ENCODE results near the gene DNAJB7. TPM values are rescaled to one million over a fixed set of nuclear protein-coding genes. Genes with fewer than 3 reads are reported as not detected.

Gene DNAJB7
- total and polyA plus RNA-seq, 2 donors (not counting 3 experiments of a cell fraction or from before 2014, with no cell fraction given): not detected

DNA sequence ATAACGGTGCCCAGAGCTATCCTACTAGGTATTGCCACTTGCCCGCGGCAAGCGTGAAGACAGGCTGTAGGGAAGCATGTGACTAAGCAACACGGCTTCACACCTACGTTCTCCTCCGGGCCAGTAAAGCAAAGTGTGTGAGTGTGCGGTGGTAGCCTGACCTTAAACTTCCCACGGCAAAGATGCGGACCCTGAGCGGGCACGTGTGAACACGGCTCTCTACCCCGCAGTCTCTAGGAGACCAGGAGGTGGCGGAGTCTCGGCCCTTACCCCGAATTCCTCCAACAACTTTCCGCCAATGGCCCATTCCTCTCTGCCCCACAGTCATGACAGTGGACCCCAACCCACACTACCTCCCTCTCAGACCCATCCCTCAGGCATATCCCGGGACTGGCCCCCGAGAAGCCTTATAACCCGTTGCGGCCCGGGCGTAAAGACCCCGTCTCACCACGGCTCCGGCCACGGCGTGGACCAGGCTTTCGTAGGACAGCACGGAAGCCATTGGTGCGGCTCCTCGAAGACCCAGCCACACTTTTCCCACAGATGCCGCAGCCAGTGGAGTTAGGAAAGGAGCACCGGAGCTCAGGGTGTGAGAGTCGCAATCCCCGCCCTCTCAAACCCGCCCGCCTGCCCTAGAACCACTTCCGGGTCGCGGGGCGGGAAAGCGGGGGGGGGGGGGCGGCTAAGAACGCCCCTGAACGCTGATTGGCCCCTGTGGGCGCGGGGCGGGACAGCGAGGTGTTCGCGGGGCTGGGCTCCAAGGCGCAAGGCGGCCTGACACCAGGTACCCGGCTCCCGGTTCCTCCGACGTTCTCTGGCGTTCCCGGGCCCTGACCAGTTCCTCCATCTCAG, 42.9 kb downstream of the DNAJB7 start, which contains the start of gene SLC25A17:
SLC25A17 (minus strand) TSS at position 600 of the 852 bp plus-strand sequence; CDS start at position 502, 98 bp downstream.
- Histone ChIP-seq H2AFZ (ENCODE audit: low read depth, low read length) (peak within 1 kb of the TSS; percentile 95), H3K4me3 (replicated peaks in 1 of 3; ENCODE audit: insufficient read depth in 1 of 3, low read depth in 1 of 3, low read length in 3 of 3) (peak within 1 kb of the TSS; percentile 80 to 95 (median 83)), H3K9ac (replicated peaks; ENCODE audit: extremely low read depth, insufficient read depth, low read length) (peak within 1 kb of the TSS; percentile 81), H3K4me2 (ENCODE audit: insufficient read depth, low read length) (peak within 1 kb of the TSS; percentile 98), H3K27me3 (ENCODE audit: control insufficient read depth in 2 of 2, insufficient read depth in 2 of 2, low read length in 2 of 2) (no peaks in the 10 kb centered on the region), H3K4me1 (ENCODE audit: control insufficient read depth, extremely low read depth, insufficient read depth, low read length) (peaks cover 15% of the 10 kb centered on the region), H4K20me1 (replicated peaks; ENCODE audit: control insufficient read depth, extremely low read depth, insufficient read depth, low read length) (no peaks in the 10 kb centered on the region), H3K36me3 (ENCODE audit: control insufficient read depth in 2 of 2, extremely low read depth in 1 of 2, insufficient read depth in 2 of 2, low read length in 2 of 2) (no peaks in the 10 kb centered on the region), H3K27ac (ENCODE audit: insufficient read depth, low read depth, low read length) (peak within 1 kb of the TSS; percentile 46), H3K9me1 (replicated peaks; ENCODE audit: control insufficient read depth, extremely low read depth, insufficient read depth, low read length) (no peaks in the 10 kb centered on the region), H3K9me3 (replicated peaks; ENCODE audit: control insufficient read depth, insufficient read depth, low read length) (no peaks in the 10 kb centered on the region), H3K79me2 (ENCODE audit: control insufficient read depth, insufficient read depth, low read length) (peaks cover 39% of the 10 kb centered on the region)
- intact Hi-C loops (cut with micrococcal nuclease): loop anchor here (2.0 kb wide), 2 partner anchors 38 to 136 kb away; partner anchors contain the start of genes ST13 and XPNPEP3
- no TSS peak for BruUV-seq (replicated peaks)
- DNase-seq (ENCODE audit: low read depth, low spot score) (peak; percentile 87), FAIRE-seq (peak; percentile 87)
- CTCF ChIA-PET: interaction anchor here (0.7 to 4.2 kb wide), 14 partner anchors 9 to 779 kb away, joined by 3 to 24 read pairs (median 3); partner anchors contain the start of gene XPNPEP3
- dilution Hi-C loops (cut with MboI; ENCODE audit: extremely low pct_ligation_motif_present, low sequenced_read_pairs): no loop called here
- POLR2A ChIA-PET: no interaction called here
- no peak for TF ChIP-seq EZH2 (IDR thresholded peaks at IDR 0.05; ENCODE audit: borderline replicate concordance, low read depth, low read length, severe bottlenecking)
- no peak for TF ChIP-seq GATA2 (IDR thresholded peaks at IDR 0.05; ENCODE audit: insufficient read depth, insufficient read length, low read depth, low read length)
- peak; percentile 69 for TF ChIP-seq POLR2A (IDR thresholded peaks at IDR 0.05; ENCODE audit: low read depth, low read length)
- TF ChIP-seq, protein P1, sequence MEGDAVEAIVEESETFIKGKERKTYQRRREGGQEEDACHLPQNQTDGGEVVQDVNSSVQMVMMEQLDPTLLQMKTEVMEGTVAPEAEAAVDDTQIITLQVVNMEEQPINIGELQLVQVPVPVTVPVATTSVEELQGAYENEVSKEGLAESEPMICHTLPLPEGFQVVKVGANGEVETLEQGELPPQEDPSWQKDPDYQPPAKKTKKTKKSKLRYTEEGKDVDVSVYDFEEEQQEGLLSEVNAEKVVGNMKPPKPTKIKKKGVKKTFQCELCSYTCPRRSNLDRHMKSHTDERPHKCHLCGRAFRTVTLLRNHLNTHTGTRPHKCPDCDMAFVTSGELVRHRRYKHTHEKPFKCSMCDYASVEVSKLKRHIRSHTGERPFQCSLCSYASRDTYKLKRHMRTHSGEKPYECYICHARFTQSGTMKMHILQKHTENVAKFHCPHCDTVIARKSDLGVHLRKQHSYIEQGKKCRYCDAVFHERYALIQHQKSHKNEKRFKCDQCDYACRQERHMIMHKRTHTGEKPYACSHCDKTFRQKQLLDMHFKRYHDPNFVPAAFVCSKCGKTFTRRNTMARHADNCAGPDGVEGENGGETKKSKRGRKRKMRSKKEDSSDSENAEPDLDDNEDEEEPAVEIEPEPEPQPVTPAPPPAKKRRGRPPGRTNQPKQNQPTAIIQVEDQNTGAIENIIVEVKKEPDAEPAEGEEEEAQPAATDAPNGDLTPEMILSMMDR (IDR thresholded peaks at IDR 0.05; ENCODE audit: extremely low read depth in 1 of 2, insufficient read depth in 1 of 2, low read depth in 1 of 2, low read length in 2 of 2): peak; percentile 34 to 61
- TF ChIP-seq POLR2AphosphoS5 (IDR thresholded peaks at IDR 0.05; ENCODE audit: insufficient read depth, low read depth, low read length): peak; percentile 71
- no peak for TF ChIP-seq MYC (IDR thresholded peaks at IDR 0.05; ENCODE audit: low read depth, low read length)
- no peak for TF ChIP-seq FOS (IDR thresholded peaks at IDR 0.05; ENCODE audit: borderline replicate concordance, insufficient read depth, low read length)
- peak; percentile 7 for TF ChIP-seq MAX (IDR thresholded peaks at IDR 0.05; ENCODE audit: insufficient read depth, insufficient read length)
- no peak for TF ChIP-seq JUN (IDR thresholded peaks at IDR 0.05; ENCODE audit: borderline replicate concordance, insufficient read depth, insufficient read length, low read depth)
